Lower leg skin (tissue), 3 donors: Measurements from ENCODE around the gene GLT1D1.

ENCODE experiments used
- POLR2A ChIP-seq, 2 donors: fragments of 450-650 bp; IDR thresholded peaks; one replicate each; pipeline ENCODE4 v1.6.1; 2016 to 2017; ENCODE audit warnings: antibody characterized with exemption in 2 of 2, mild to moderate bottlenecking in 1 of 2, moderate library complexity in 1 of 2
- TF ChIP-seq, protein P1 (sequence below), 3 donors: fragments of 450-650 bp; IDR thresholded peaks; one replicate each; pipeline ENCODE4 v1.5.1; 2016; ENCODE audit warnings: antibody characterized with exemption in 3 of 3, mild to moderate bottlenecking in 3 of 3, moderate library complexity in 2 of 3

DNA sequence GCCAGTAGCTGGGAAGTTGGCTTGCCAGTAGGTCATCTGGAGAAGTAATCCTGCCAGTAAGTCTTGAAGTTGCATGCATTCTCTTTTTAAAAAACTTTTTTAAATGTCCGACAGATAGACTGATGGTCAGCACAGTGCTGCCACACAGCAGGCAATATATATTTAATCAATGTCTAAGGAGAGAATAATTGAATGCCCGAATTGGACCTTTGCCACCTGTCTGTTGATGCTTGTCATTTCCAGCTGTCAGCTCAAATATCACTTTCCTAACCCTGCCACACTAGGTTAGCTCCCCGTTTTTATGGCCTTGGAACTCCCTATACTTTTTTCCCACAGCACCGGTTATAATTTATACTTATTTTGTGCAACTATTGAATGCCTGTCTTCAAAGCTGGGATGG is 27.4 kb upstream of the GLT1D1 start:
- TF ChIP-seq, protein P1, sequence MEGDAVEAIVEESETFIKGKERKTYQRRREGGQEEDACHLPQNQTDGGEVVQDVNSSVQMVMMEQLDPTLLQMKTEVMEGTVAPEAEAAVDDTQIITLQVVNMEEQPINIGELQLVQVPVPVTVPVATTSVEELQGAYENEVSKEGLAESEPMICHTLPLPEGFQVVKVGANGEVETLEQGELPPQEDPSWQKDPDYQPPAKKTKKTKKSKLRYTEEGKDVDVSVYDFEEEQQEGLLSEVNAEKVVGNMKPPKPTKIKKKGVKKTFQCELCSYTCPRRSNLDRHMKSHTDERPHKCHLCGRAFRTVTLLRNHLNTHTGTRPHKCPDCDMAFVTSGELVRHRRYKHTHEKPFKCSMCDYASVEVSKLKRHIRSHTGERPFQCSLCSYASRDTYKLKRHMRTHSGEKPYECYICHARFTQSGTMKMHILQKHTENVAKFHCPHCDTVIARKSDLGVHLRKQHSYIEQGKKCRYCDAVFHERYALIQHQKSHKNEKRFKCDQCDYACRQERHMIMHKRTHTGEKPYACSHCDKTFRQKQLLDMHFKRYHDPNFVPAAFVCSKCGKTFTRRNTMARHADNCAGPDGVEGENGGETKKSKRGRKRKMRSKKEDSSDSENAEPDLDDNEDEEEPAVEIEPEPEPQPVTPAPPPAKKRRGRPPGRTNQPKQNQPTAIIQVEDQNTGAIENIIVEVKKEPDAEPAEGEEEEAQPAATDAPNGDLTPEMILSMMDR (IDR thresholded peaks at IDR 0.05), result no peak
- TF ChIP-seq POLR2A (IDR thresholded peaks at IDR 0.05), result no peak
